SK-N-SH (cell line): ENCODE measurements around the gene DEAF1.

Experiments
- EP300 ChIP-seq, 2 experiments: IDR thresholded peaks; 2 replicates each; pipeline versions ENCODE4 v1.4.0 to v1.6.1; 2012; ENCODE audit warnings: borderline replicate concordance in 1 of 2, low read depth in 1 of 2, low read length in 1 of 2
- FOXJ3 ChIP-seq: sonication (generic); formaldehyde crosslinking; IDR thresholded peaks from 2 replicates; pipeline ENCODE4 v1.5.1; 2020; ENCODE audit warnings: mild to moderate bottlenecking, missing genetic modification reagents
- POLR2AphosphoS5 ChIP-seq: IDR thresholded peaks from 2 replicates; pipeline ENCODE4 v1.6.1; 2012; ENCODE audit warnings: low read depth, low read length
- RFX5 ChIP-seq: IDR thresholded peaks from 2 replicates; pipeline ENCODE4 v1.6.1; 2012; ENCODE audit warnings: mild to moderate bottlenecking, improper control_type of control experiment, low read length
- TAF1 ChIP-seq: IDR thresholded peaks from 2 replicates; pipeline ENCODE4 v1.6.1; 2012; ENCODE audit warnings: low read depth, mild to moderate bottlenecking, low read length, moderate library complexity, borderline replicate concordance
- TF ChIP-seq, protein P1 (sequence below): fragments of 200-600 bp; sonication (generic); IDR thresholded peaks from 2 replicates; pipeline ENCODE4 v1.6.1; 2017; ENCODE audit warnings: antibody characterized with exemption, mild to moderate bottlenecking, moderate library complexity
- TF ChIP-seq, protein P2 (sequence below): IDR thresholded peaks from 2 replicates; pipeline ENCODE4 v1.6.1; 2012; ENCODE audit warnings: mild to moderate bottlenecking, low read depth, low read length, moderate library complexity

DNA sequence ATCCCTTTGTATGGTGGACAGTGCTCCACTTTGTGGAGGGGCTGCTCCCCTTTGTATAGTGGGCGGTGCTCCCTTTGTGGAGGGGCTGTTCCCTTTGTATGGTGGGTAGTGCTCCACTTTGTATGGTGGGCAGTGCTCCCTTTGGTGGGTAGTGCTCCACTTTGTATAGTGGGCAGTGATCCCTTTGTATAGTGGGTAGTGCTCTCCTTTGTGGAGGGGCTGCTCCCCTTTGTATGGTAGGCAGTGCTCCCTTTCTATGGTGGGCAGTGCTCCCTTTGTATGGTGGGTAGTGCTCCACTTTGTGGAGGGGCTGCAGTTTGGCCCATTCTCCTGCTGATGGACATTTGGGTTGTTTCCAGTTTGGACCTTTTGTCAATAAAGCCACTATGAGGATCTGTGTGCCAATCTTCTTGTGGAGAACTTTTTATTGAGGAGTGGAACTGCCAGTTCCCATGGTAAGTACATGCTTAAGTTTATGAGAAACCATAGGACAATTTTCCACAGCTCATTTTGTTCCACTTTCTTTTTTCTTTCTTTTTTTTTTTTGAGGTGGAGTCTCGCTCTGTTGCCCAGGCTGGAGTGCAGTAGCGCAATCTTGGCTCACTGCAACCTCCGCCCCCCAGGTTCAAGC, 47.7 kb upstream of the DEAF1 start:
- TF ChIP-seq, protein P1, sequence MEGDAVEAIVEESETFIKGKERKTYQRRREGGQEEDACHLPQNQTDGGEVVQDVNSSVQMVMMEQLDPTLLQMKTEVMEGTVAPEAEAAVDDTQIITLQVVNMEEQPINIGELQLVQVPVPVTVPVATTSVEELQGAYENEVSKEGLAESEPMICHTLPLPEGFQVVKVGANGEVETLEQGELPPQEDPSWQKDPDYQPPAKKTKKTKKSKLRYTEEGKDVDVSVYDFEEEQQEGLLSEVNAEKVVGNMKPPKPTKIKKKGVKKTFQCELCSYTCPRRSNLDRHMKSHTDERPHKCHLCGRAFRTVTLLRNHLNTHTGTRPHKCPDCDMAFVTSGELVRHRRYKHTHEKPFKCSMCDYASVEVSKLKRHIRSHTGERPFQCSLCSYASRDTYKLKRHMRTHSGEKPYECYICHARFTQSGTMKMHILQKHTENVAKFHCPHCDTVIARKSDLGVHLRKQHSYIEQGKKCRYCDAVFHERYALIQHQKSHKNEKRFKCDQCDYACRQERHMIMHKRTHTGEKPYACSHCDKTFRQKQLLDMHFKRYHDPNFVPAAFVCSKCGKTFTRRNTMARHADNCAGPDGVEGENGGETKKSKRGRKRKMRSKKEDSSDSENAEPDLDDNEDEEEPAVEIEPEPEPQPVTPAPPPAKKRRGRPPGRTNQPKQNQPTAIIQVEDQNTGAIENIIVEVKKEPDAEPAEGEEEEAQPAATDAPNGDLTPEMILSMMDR, result no peak
- no peak for TF ChIP-seq EP300 (IDR thresholded peaks at IDR 0.05; ENCODE audit: borderline replicate concordance in 1 of 2, low read depth in 1 of 2, low read length in 1 of 2)
- no peak for TF ChIP-seq RFX5
- TF ChIP-seq, protein P2, sequence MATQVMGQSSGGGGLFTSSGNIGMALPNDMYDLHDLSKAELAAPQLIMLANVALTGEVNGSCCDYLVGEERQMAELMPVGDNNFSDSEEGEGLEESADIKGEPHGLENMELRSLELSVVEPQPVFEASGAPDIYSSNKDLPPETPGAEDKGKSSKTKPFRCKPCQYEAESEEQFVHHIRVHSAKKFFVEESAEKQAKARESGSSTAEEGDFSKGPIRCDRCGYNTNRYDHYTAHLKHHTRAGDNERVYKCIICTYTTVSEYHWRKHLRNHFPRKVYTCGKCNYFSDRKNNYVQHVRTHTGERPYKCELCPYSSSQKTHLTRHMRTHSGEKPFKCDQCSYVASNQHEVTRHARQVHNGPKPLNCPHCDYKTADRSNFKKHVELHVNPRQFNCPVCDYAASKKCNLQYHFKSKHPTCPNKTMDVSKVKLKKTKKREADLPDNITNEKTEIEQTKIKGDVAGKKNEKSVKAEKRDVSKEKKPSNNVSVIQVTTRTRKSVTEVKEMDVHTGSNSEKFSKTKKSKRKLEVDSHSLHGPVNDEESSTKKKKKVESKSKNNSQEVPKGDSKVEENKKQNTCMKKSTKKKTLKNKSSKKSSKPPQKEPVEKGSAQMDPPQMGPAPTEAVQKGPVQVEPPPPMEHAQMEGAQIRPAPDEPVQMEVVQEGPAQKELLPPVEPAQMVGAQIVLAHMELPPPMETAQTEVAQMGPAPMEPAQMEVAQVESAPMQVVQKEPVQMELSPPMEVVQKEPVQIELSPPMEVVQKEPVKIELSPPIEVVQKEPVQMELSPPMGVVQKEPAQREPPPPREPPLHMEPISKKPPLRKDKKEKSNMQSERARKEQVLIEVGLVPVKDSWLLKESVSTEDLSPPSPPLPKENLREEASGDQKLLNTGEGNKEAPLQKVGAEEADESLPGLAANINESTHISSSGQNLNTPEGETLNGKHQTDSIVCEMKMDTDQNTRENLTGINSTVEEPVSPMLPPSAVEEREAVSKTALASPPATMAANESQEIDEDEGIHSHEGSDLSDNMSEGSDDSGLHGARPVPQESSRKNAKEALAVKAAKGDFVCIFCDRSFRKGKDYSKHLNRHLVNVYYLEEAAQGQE, result no peak
- no peak for TF ChIP-seq FOXJ3 (CRISPR knock-in tag)
- TF ChIP-seq POLR2AphosphoS5, result no peak
- no peak for TF ChIP-seq TAF1
